PC-3 (cell line): ENCODE measurements around the gene AKT1. TPM values are rescaled to one million over a fixed set of nuclear protein-coding genes. Genes with fewer than 3 reads are reported as not detected.

Experiments
- ATAC-seq: fragments of 200-7000 bp; cut with Tn5 transposase; 2 replicates; pipeline ENCODE4 v1.9.1; 2020; ENCODE audit warnings: mild to moderate bottlenecking, moderate library complexity
- BruUV-seq: library from RNA; stranded (reverse); fragments of 400-500 nt; replicated peaks from 2 replicates; lab custom pipeline; 2021; lab: Mats Ljungman, UMichigan
- CTCF ChIA-PET: fragments of 300-600 bp; sonication (Branson Sonifier 250); formaldehyde crosslinking; loops from one replicate; lab custom pipeline; 2022; ENCODE audit warnings: antibody characterized with exemption; lab: Charles Lee
- POLR2A ChIA-PET: fragments of 300-600 bp; sonication (Branson Sonifier 250); formaldehyde crosslinking; loops from one replicate; lab custom pipeline; 2022; ENCODE audit warnings: antibody characterized with exemption; ENCODE audit not compliant: unreplicated experiment; lab: Charles Lee
- DNase-seq: peaks from one replicate; pipeline ENCODE4 v3.0.0-alpha.2; 2015
- H2AFZ ChIP-seq: fragments of 300-600 bp; sonication (generic); 2 replicates; pipeline ENCODE4 v1.6.0; 2016; ENCODE audit warnings: antibody characterized with exemption, low read length
- H3F3A ChIP-seq: fragments of 300-600 bp; sonication (generic); one replicate; pipeline ENCODE4 v1.6.0; 2017; ENCODE audit warnings: antibody characterized with exemption, low read length, control low read depth, mild to moderate bottlenecking; ENCODE audit not compliant: unreplicated experiment
- H3K27ac ChIP-seq: fragments of 300-600 bp; sonication (generic); 2 replicates; pipeline ENCODE4 v1.5.1; 2016; ENCODE audit warnings: mild to moderate bottlenecking, low read length
- H3K27me3 ChIP-seq: fragments of 300-600 bp; sonication (generic); 2 replicates; pipeline ENCODE4 v1.6.1; 2016; ENCODE audit warnings: low read length, mixed read lengths
- H3K36me3 ChIP-seq: fragments of 300-600 bp; sonication (generic); 2 replicates; pipeline ENCODE4 v1.6.1; 2016; ENCODE audit warnings: low read depth, mixed run types, low read length, mixed read lengths
- H3K4me1 ChIP-seq: fragments of 300-600 bp; sonication (generic); 2 replicates; pipeline ENCODE4 v1.5.1; 2016; ENCODE audit warnings: low read length; ENCODE audit not compliant: insufficient read depth
- H3K4me2 ChIP-seq: fragments of 300-600 bp; sonication (generic); 2 replicates; pipeline ENCODE4 v1.6.0; 2016; ENCODE audit warnings: low read length
- H3K4me3 ChIP-seq: fragments of 300-600 bp; sonication (generic); 2 replicates; pipeline ENCODE4 v1.5.1; 2016; ENCODE audit warnings: mild to moderate bottlenecking, low read length, mixed read lengths
- H3K79me2 ChIP-seq: fragments of 300-600 bp; sonication (generic); 2 replicates; pipeline ENCODE4 v1.6.1; 2017; ENCODE audit warnings: low read length, mixed read lengths
- H3K9ac ChIP-seq: fragments of 300-600 bp; sonication (generic); 2 replicates; pipeline ENCODE4 v1.6.0; 2016; ENCODE audit warnings: mild to moderate bottlenecking, low read length
- H3K9me2 ChIP-seq: fragments of 300-600 bp; sonication (generic); replicated peaks from 2 replicates; pipeline ENCODE4 v1.6.1; 2016; ENCODE audit warnings: mixed run types, low read length, mixed read lengths
- H3K9me3 ChIP-seq: fragments of 300-600 bp; sonication (generic); 2 replicates; pipeline ENCODE4 v1.6.1; 2016; ENCODE audit warnings: low read length, mixed read lengths
- H4K20me1 ChIP-seq: fragments of 300-600 bp; sonication (generic); 2 replicates; pipeline ENCODE4 v1.6.1; 2016; ENCODE audit warnings: low read length, mixed read lengths
- CTCF ChIP-seq: fragments of 300-600 bp; sonication (generic); conservative IDR thresholded peaks from 2 replicates; pipeline ENCODE4 v1.5.1; 2017; ENCODE audit warnings: antibody characterized with exemption, low read depth, mild to moderate bottlenecking, low read length
- EZH2 ChIP-seq: fragments of 300-600 bp; sonication (generic); IDR thresholded peaks from one replicate; pipeline ENCODE4 v1.6.1; 2017; ENCODE audit warnings: antibody characterized with exemption, mild to moderate bottlenecking, low read length; ENCODE audit not compliant: unreplicated experiment
- EZH2phosphoT487 ChIP-seq: fragments of 300-600 bp; sonication (generic); IDR thresholded peaks from 2 replicates; pipeline ENCODE4 v1.6.1; 2018; ENCODE audit warnings: mild to moderate bottlenecking, antibody characterized with exemption, low read length, borderline replicate concordance
- intact Hi-C: fragments of 100-400 bp; cut with micrococcal nuclease; formaldehyde crosslinking; loops from 2 replicates; pipeline ENCODE4 v1.9.0; 2023
- total RNA-seq: library from RNA; depleted of rRNA; stranded (reverse); fragments of >200 nt; gene quantifications from 2 replicates; pipeline ENCODE4 v1.2.3, GENCODE V29; 2014

AKT1 gene
- total RNA-seq, 1 experiment from 2014 or later, result 196 TPM

GRCh38 chr14:104731320-104732294 is 63.9 kb downstream of the AKT1 start:
- intact Hi-C loops, result no loop called here
- Histone ChIP-seq H3K4me3 (no peak overlapping the region), H3K27ac (no peak overlapping the region), H3K9ac (no peak overlapping the region), H3K79me2 (no peaks in the 10 kb centered on the region), H2AFZ (no peak overlapping the region), H4K20me1 (no peaks in the 10 kb centered on the region), H3F3A (no peaks in the 10 kb centered on the region), H3K9me2 (no peaks in the 10 kb centered on the region), H3K4me1 (peaks cover 12% of the 10 kb centered on the region), H3K36me3 (no peaks in the 10 kb centered on the region), H3K9me3 (no peaks in the 10 kb centered on the region), H3K4me2 (no peak overlapping the region), H3K27me3 (no peaks in the 10 kb centered on the region)
- peak; percentile 48 for DNase-seq
- TF ChIP-seq CTCF, result peak; percentile 64
- no peak for TF ChIP-seq EZH2phosphoT487
- BruUV-seq, result no TSS peak
- ChIA-PET CTCF (no interaction called here), POLR2A (no interaction called here)
- peak; percentile 48 for ATAC-seq

GRCh38 chr14:104730487-104730886 is 65.1 kb downstream of the AKT1 start:
- intact Hi-C loops, result no loop called here
- H3K4me1 ChIP-seq, result peaks cover 12% of the 10 kb centered on the region

More at GRCh38 chr14:104730487-104730886, 65.1 kb downstream of the AKT1 start:
- ChIA-PET CTCF (no interaction called here), POLR2A (no interaction called here)
- H3K4me3 ChIP-seq, result no peak overlapping the region
- H3K9me2 ChIP-seq, result no peaks in the 10 kb centered on the region
- no peaks in the 10 kb centered on the region for H4K20me1 ChIP-seq
- no peaks in the 10 kb centered on the region for H3K27me3 ChIP-seq
- no peak overlapping the region for H3K4me2 ChIP-seq
- no peak overlapping the region for H3K27ac ChIP-seq
- H3K36me3 ChIP-seq, result no peaks in the 10 kb centered on the region
- ATAC-seq, result no peak
- no TSS peak for BruUV-seq
- H3K79me2 ChIP-seq, result no peaks in the 10 kb centered on the region
- no peaks in the 10 kb centered on the region for H3K9me3 ChIP-seq
- no peak overlapping the region for H3K9ac ChIP-seq
- H3F3A ChIP-seq, result no peaks in the 10 kb centered on the region
- H2AFZ ChIP-seq, result no peak overlapping the region
- DNase-seq, result no peak
- TF ChIP-seq EZH2phosphoT487 (no peak), CTCF (no peak), EZH2 (no peak)
